ENCODE data around the gene ZNF609. TPM values are rescaled to one million over a fixed set of nuclear protein-coding genes. Genes with fewer than 3 reads are reported as not detected.

Gene ZNF609
- total and polyA plus RNA-seq, 2 of the 13 experiments (the other 11 are each of a cell fraction or from before 2014, with no cell fraction given): 8.9 to 9.9 TPM

- no TSS peak for BruUV-seq (replicated peaks)
- no peak overlapping the region for H3K9ac ChIP-seq (ENCODE audit: insufficient read depth, low read depth, low read length)
- no peak overlapping the region for H3K27ac ChIP-seq (ENCODE audit: extremely low read length, insufficient read depth, low read length)
- no peaks in the 10 kb centered on the region for H3K9me3 ChIP-seq (ENCODE audit: low read length)
- intact Hi-C loops (cut with micrococcal nuclease; ENCODE audit: unreplicated experiment): no loop called here
- H3K4me3 ChIP-seq (replicated peaks in 1 of 3; ENCODE audit: insufficient read depth in 1 of 3, low read depth in 2 of 3, low read length in 3 of 3): no peak overlapping the region
- H3K4me1 ChIP-seq (ENCODE audit: insufficient read depth, low read length): peaks cover 78% of the 10 kb centered on the region
- no peaks in the 10 kb centered on the region for H3K27me3 ChIP-seq (ENCODE audit: control insufficient read depth in 1 of 2, insufficient read depth in 2 of 2, low read length in 2 of 2)
- TF ChIP-seq BHLHE40 (IDR thresholded peaks at IDR 0.05; ENCODE audit: low read length) (no peak), RFX1 (IDR thresholded peaks at IDR 0.05) (no peak), GFI1 (CRISPR knock-in tag; IDR thresholded peaks at IDR 0.05; ENCODE audit: borderline replicate concordance) (no peak), RAD51 (IDR thresholded peaks at IDR 0.05; ENCODE audit: borderline replicate concordance) (no peak), MEIS1 (CRISPR knock-in tag; IDR thresholded peaks at IDR 0.05; ENCODE audit: borderline replicate concordance) (no peak), ZSCAN5A (CRISPR knock-in tag; IDR thresholded peaks at IDR 0.05; ENCODE audit: borderline replicate concordance) (no peak), JUND (CRISPR knock-in tag; IDR thresholded peaks at IDR 0.05) (no peak), ZNF776 (CRISPR knock-in tag; IDR thresholded peaks at IDR 0.05) (no peak), REL (CRISPR knock-in tag; conservative IDR thresholded peaks at IDR 0.05) (no peak), IRX3 (CRISPR knock-in tag; IDR thresholded peaks at IDR 0.05; ENCODE audit: borderline replicate concordance, low read depth) (no peak), AKAP8 (CRISPR knock-in tag; IDR thresholded peaks at IDR 0.05) (no peak), GMEB1 (CRISPR knock-in tag; IDR thresholded peaks at IDR 0.05; ENCODE audit: borderline replicate concordance) (no peak)
- no peak for DNase-seq (ENCODE audit: low spot score)
- peaks cover 52% of the 10 kb centered on the region for H3K79me2 ChIP-seq (ENCODE audit: insufficient read depth, low read length)
- no peak for FAIRE-seq
- peaks cover 11% of the 10 kb centered on the region; the same call in 1 of the 2 replicates for H4K20me1 ChIP-seq (ENCODE audit: insufficient read depth, low read length)
- H2AFZ ChIP-seq (ENCODE audit: low read length): no peak overlapping the region
- H3K4me2 ChIP-seq (ENCODE audit: low read depth, low read length): no peak overlapping the region
- in situ Hi-C loops (cut with HindIII; ENCODE audit: extremely low pct_ligation_motif_present, low pct_unique_long_range_greater_than_20kb): no loop called here
- ChIA-PET CTCF (ENCODE audit: low intra/inter-chr PET ratio, low total read pairs) (no interaction called here), POLR2A (no interaction called here)
- no peak for ATAC-seq
- WGBS (ENCODE audit: low lambda C conversion rate): 97% methylated on average over 3 of the region's 3 CpGs
- no peaks in the 10 kb centered on the region; a peak in 2 of 5 replicates for H3K36me3 ChIP-seq (replicated peaks in 1 of 2; ENCODE audit: control insufficient read depth in 1 of 2, insufficient read depth in 2 of 2, low read length in 2 of 2)
Measured at GRCh38 chr15:64464276-64465005, 4.1 kb downstream of the ZNF609 start.
